ENCODE measurements around the gene AVPR1B.

The AVPR1B gene

DNA sequence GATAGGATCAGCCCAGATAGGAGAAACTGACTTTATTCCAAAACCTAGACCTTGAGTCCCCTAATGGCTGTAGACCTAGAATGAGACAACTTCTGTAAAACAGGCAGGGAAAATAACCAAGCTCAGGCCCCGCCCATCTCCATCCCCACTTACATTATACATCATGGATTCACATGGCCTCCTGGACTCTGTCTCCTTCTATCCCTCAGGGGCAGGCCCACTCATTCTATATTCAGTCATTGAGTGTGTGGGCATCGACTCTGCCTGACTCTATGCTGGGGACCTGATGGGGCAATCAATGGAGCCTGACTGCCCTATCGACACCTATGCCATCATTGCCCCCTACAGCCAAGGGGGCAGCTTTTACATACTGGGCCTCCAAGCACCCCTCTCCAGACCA lies 6.4 kb downstream of the AVPR1B start:
- H3K4me1 ChIP-seq (ENCODE audit: control insufficient read depth, low read depth, low read length): no peaks in the 10 kb centered on the region

DNA sequence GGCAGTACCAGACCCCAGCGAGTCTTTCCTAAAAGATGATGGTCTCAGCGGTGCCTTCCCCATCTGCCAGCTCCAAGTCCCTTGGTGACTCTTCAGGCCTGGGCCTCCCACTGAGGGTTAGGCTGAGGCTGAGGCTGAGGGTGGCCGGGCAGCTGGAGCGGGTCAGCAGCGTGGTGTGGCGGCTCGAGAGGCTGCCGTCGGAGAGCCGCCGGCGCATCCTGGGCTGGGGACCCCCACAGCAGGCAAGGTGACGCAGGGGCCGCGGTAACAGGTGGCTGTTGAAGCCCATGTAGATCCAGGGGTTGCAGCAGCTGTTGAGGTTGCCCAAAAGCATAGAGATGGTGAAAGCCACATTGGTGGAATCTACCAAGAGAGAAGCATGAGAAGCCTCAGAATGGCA lies 7.0 kb downstream of the AVPR1B start:
- Histone ChIP-seq H3K4me1 (ENCODE audit: control insufficient read depth, low read depth, low read length) (no peaks in the 10 kb centered on the region), H3K27me3 (ENCODE audit: control insufficient read depth, insufficient read depth, low read length) (peaks cover under 1% of the 10 kb centered on the region), H3K36me3 (ENCODE audit: control insufficient read depth, low read depth, low read length) (no peaks in the 10 kb centered on the region), H3K9ac (ENCODE audit: low read length) (no peak overlapping the region), H3K4me3 (ENCODE audit: low read length) (no peak overlapping the region), H3K9me3 (ENCODE audit: control insufficient read depth, low read depth, low read length) (no peaks in the 10 kb centered on the region), H3K27ac (ENCODE audit: low read length) (no peak overlapping the region)

More for the DNA sequence above, 6.4 kb downstream of the AVPR1B start:
- H3K9me3 ChIP-seq (ENCODE audit: control insufficient read depth, low read depth, low read length): no peaks in the 10 kb centered on the region
- peaks cover 8% of the 10 kb centered on the region for H3K27me3 ChIP-seq (ENCODE audit: control insufficient read depth, insufficient read depth, low read length)
- no peak overlapping the region for H3K4me3 ChIP-seq (ENCODE audit: low read length)
- H3K9ac ChIP-seq (ENCODE audit: low read length): no peak overlapping the region
- H3K36me3 ChIP-seq (ENCODE audit: control insufficient read depth, low read depth, low read length): no peaks in the 10 kb centered on the region
- H3K27ac ChIP-seq (ENCODE audit: low read length): no peak overlapping the region

- Histone ChIP-seq H3K4me3 (ENCODE audit: low read length) (no peak overlapping the region), H3K27ac (ENCODE audit: low read length) (no peak overlapping the region), H3K27me3 (ENCODE audit: control insufficient read depth, insufficient read depth, low read length) (no peaks in the 10 kb centered on the region), H3K36me3 (ENCODE audit: control insufficient read depth, low read depth, low read length) (no peaks in the 10 kb centered on the region), H3K4me1 (ENCODE audit: control insufficient read depth, low read depth, low read length) (no peaks in the 10 kb centered on the region), H3K9ac (ENCODE audit: low read length) (no peak overlapping the region), H3K9me3 (ENCODE audit: control insufficient read depth, low read depth, low read length) (no peaks in the 10 kb centered on the region)
Observed at GRCh38 chr1:206109718-206110117, 7.5 kb downstream of the AVPR1B start.

DNA sequence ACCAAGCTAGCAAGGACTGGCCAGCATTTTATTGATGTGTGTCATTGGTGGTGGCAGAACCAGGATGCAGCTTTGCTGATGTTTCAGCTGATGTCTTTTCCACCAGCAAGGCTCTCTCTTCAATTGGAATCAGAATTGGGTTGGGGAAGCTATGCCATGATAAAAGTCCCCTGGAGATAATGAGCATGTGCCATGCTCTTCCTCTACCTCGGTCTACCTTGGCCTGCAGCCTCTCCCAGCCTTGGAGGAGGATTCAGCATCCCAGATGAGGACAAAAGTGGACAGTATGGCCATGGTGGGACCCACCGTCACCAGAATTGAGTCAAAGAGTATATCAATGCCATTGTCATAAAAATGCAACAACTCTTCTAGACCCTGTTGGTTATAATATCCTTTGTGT lies 8.6 kb downstream of the AVPR1B start:
- H3K4me3 ChIP-seq (ENCODE audit: low read length): no peak overlapping the region
- no peak overlapping the region for H3K9ac ChIP-seq (ENCODE audit: low read length)
- H3K27ac ChIP-seq (ENCODE audit: low read length): no peak overlapping the region

GRCh38 chr1:206107168-206107544 lies 10.0 kb downstream of the AVPR1B start:
- Histone ChIP-seq H3K36me3 (ENCODE audit: control insufficient read depth, low read depth, low read length) (no peaks in the 10 kb centered on the region), H3K27ac (ENCODE audit: low read length) (no peak overlapping the region), H3K4me3 (ENCODE audit: low read length) (no peak overlapping the region), H3K27me3 (ENCODE audit: control insufficient read depth, insufficient read depth, low read length) (no peaks in the 10 kb centered on the region), H3K4me1 (ENCODE audit: control insufficient read depth, low read depth, low read length) (no peaks in the 10 kb centered on the region), H3K9ac (ENCODE audit: low read length) (no peak overlapping the region), H3K9me3 (ENCODE audit: control insufficient read depth, low read depth, low read length) (no peaks in the 10 kb centered on the region)

More for the DNA sequence above, 8.6 kb downstream of the AVPR1B start:
- H3K36me3 ChIP-seq (ENCODE audit: control insufficient read depth, low read depth, low read length): no peaks in the 10 kb centered on the region
- no peaks in the 10 kb centered on the region for H3K4me1 ChIP-seq (ENCODE audit: control insufficient read depth, low read depth, low read length)
- no peaks in the 10 kb centered on the region for H3K9me3 ChIP-seq (ENCODE audit: control insufficient read depth, low read depth, low read length)
- H3K27me3 ChIP-seq (ENCODE audit: control insufficient read depth, insufficient read depth, low read length): no peaks in the 10 kb centered on the region

DNA sequence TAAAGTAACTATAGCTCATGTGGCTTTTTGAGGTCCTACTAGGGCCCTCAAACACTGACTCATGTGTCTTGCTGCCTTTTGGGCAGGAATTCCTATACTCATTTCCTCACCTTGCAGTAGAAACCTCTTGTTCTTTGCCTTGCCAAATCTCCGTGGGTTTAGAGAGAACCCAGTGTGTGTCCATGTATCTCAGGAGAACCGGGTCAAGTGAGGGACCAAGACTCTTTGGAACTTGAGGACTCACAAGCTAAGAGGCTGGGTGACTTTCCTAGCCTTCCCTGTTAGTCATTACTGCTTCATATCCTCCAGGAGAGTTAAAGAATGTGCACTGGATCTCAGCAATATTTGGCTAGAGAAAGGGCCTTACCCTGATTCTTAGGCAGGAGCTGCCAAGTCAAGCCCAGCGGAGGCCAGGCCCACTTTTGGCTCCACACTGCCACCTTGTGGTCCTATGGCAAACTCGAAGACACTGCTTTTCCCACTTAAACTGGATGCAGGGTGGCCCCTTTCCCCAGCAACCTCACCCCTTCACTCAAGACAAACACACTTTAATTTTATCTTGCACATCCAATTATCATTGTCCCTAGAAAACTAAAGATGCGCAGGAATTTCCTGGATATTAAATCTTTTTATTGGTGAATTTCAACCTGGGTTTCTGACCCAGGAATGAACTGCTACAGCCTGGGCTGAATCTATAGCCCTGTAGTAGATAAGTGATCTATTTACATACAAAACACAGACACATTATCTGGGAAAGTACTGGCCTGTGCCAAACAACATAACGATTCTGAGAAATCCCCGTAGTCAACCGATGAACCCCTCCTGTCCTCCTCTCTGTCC lies 10.6 kb downstream of the AVPR1B start:
- Histone ChIP-seq H3K36me3 (ENCODE audit: control insufficient read depth, low read depth, low read length) (no peaks in the 10 kb centered on the region), H3K9ac (ENCODE audit: low read length) (no peak overlapping the region), H3K4me3 (ENCODE audit: low read length) (no peak overlapping the region), H3K4me1 (ENCODE audit: control insufficient read depth, low read depth, low read length) (no peaks in the 10 kb centered on the region), H3K27me3 (ENCODE audit: control insufficient read depth, insufficient read depth, low read length) (no peaks in the 10 kb centered on the region), H3K27ac (ENCODE audit: low read length) (no peak overlapping the region), H3K9me3 (ENCODE audit: control insufficient read depth, low read depth, low read length) (no peaks in the 10 kb centered on the region)

DNA sequence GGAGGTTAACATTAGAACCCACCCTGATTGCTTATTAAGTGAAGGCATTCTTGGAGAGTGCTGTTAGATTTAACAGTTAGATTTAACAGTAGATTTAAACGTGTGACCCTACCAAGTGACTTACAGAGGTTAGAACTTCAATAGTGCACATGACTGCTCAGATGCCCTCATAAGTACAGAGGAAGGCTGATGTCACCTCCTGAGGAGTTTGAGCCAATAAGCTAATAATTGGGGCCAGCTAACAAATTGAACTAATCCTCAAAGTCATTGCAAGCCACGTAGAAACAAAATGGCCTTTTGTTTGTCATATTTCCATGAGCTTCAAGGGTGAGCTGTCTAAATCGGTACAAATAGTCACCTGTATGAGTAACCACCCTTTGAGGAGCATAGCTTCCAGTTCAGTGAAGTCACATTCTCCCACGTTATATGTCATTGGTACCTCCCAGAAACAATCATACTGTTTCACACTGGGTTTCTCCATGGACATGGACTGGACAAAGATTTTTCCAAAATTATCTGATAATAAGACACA lies 11.7 kb downstream of the AVPR1B start:
- H3K36me3 ChIP-seq (ENCODE audit: control insufficient read depth, low read depth, low read length): no peaks in the 10 kb centered on the region
- H3K27me3 ChIP-seq (ENCODE audit: control insufficient read depth, insufficient read depth, low read length): no peaks in the 10 kb centered on the region
- H3K9me3 ChIP-seq (ENCODE audit: control insufficient read depth, low read depth, low read length): no peaks in the 10 kb centered on the region
- no peak overlapping the region for H3K9ac ChIP-seq (ENCODE audit: low read length)
- no peak overlapping the region for H3K27ac ChIP-seq (ENCODE audit: low read length)
- no peaks in the 10 kb centered on the region for H3K4me1 ChIP-seq (ENCODE audit: control insufficient read depth, low read depth, low read length)
- no peak overlapping the region for H3K4me3 ChIP-seq (ENCODE audit: low read length)

GRCh38 chr1:206103979-206104378 lies 13.2 kb downstream of the AVPR1B start:
- H3K9me3 ChIP-seq (ENCODE audit: control insufficient read depth, low read depth, low read length): no peaks in the 10 kb centered on the region
- no peaks in the 10 kb centered on the region for H3K36me3 ChIP-seq (ENCODE audit: control insufficient read depth, low read depth, low read length)
- H3K4me3 ChIP-seq (ENCODE audit: low read length): no peak overlapping the region
- no peak overlapping the region for H3K9ac ChIP-seq (ENCODE audit: low read length)
- no peaks in the 10 kb centered on the region for H3K4me1 ChIP-seq (ENCODE audit: control insufficient read depth, low read depth, low read length)
- H3K27ac ChIP-seq (ENCODE audit: low read length): no peak overlapping the region
- no peaks in the 10 kb centered on the region for H3K27me3 ChIP-seq (ENCODE audit: control insufficient read depth, insufficient read depth, low read length)

GRCh38 chr1:206102292-206102936 lies 14.8 kb downstream of the AVPR1B start:
- Histone ChIP-seq H3K27me3 (ENCODE audit: control insufficient read depth, insufficient read depth, low read length) (no peaks in the 10 kb centered on the region), H3K9ac (ENCODE audit: low read length) (no peak overlapping the region), H3K27ac (ENCODE audit: low read length) (no peak overlapping the region), H3K36me3 (ENCODE audit: control insufficient read depth, low read depth, low read length) (no peaks in the 10 kb centered on the region), H3K4me3 (ENCODE audit: low read length) (no peak overlapping the region), H3K4me1 (ENCODE audit: control insufficient read depth, low read depth, low read length) (no peaks in the 10 kb centered on the region), H3K9me3 (ENCODE audit: control insufficient read depth, low read depth, low read length) (no peaks in the 10 kb centered on the region)

- Histone ChIP-seq H3K9ac (ENCODE audit: low read length) (no peak overlapping the region), H3K27ac (ENCODE audit: low read length) (no peak overlapping the region), H3K36me3 (ENCODE audit: control insufficient read depth, low read depth, low read length) (no peaks in the 10 kb centered on the region), H3K4me3 (ENCODE audit: low read length) (no peak overlapping the region), H3K4me1 (ENCODE audit: control insufficient read depth, low read depth, low read length) (no peaks in the 10 kb centered on the region), H3K9me3 (ENCODE audit: control insufficient read depth, low read depth, low read length) (no peaks in the 10 kb centered on the region), H3K27me3 (ENCODE audit: control insufficient read depth, insufficient read depth, low read length) (no peaks in the 10 kb centered on the region)
Observed at GRCh38 chr1:206101351-206102045, 15.7 kb downstream of the AVPR1B start.

GRCh38 chr1:206100226-206100815 lies 16.9 kb downstream of the AVPR1B start:
- Histone ChIP-seq H3K4me1 (ENCODE audit: control insufficient read depth, low read depth, low read length) (no peaks in the 10 kb centered on the region), H3K4me3 (ENCODE audit: low read length) (no peak overlapping the region), H3K27me3 (ENCODE audit: control insufficient read depth, insufficient read depth, low read length) (no peaks in the 10 kb centered on the region), H3K9ac (ENCODE audit: low read length) (no peak overlapping the region), H3K9me3 (ENCODE audit: control insufficient read depth, low read depth, low read length) (no peaks in the 10 kb centered on the region), H3K27ac (ENCODE audit: low read length) (no peak overlapping the region), H3K36me3 (ENCODE audit: control insufficient read depth, low read depth, low read length) (no peaks in the 10 kb centered on the region)

Measured in iPS-18a (cell line).